ENCODE measurements around the gene ARHGEF35.
"Not testable (repeated sequence)": the region's sequence is repeated elsewhere in the genome, so short reads cannot be mapped to it uniquely, and the experiment has no call there.

GRCh38 chr7:144205306-144205705 is 9.7 kb upstream of the ARHGEF35 start:
- TF ChIP-seq POLR2A, TAF1, POLR2AphosphoS5, POU2F2 (IDR thresholded peaks at IDR 0.05; ENCODE audit: low read depth, low read length): not testable (repeated sequence)

Data from GM12891 (cell line).